ENCODE results near the gene GMDS. TPM values are rescaled to one million over a fixed set of nuclear protein-coding genes. Genes with fewer than 3 reads are reported as not detected.
A peak's percentile ranks its signal among the peaks of the same experiment; 100 is the strongest.

Gene GMDS
- total and polyA plus RNA-seq, 2 of the 13 experiments (the other 11 are each of a cell fraction or from before 2014, with no cell fraction given) = 64.4 to 112 TPM

GRCh38 chr6:1702580-1703051 is 542.8 kb downstream of the GMDS start (continued):
- no peak for TF ChIP-seq SP1 (IDR thresholded peaks at IDR 0.05)
- no peak for TF ChIP-seq SP1 (CRISPR knock-in tag; IDR thresholded peaks at IDR 0.05)
- no peak for TF ChIP-seq ZNF451 (CRISPR knock-in tag; IDR thresholded peaks at IDR 0.05)
- no peak for TF ChIP-seq ATF6 (CRISPR knock-in tag; conservative IDR thresholded peaks at IDR 0.05)
- no peak for TF ChIP-seq SETDB1 (CRISPR knock-in tag; IDR thresholded peaks at IDR 0.05; ENCODE audit: borderline replicate concordance)
- TF ChIP-seq ZNF121 (CRISPR knock-in tag; IDR thresholded peaks at IDR 0.05) = no peak
- TF ChIP-seq FOXA1 (IDR thresholded peaks at IDR 0.05) = no peak
- peak; percentile 84 for TF ChIP-seq FOXA1 (CRISPR knock-in tag; IDR thresholded peaks at IDR 0.05)
- TF ChIP-seq KMT2B (CRISPR knock-in tag; IDR thresholded peaks at IDR 0.05) = no peak
- no peak for TF ChIP-seq ZSCAN21 (CRISPR knock-in tag; IDR thresholded peaks at IDR 0.05; ENCODE audit: borderline replicate concordance)
- no peak for TF ChIP-seq ZMAT5 (CRISPR knock-in tag; IDR thresholded peaks at IDR 0.05; ENCODE audit: borderline replicate concordance, low read depth)
- TF ChIP-seq SOX13 (IDR thresholded peaks at IDR 0.05) = no peak
- peak in 1 of 2 experiments; percentile 16; a peak in 1 of 4 replicates for TF ChIP-seq SOX13 (CRISPR knock-in tag; conservative IDR thresholded peaks at IDR 0.05 in 1 of 2, IDR thresholded peaks at IDR 0.05 in 1 of 2)
- TF ChIP-seq ZNF362 (CRISPR knock-in tag; IDR thresholded peaks at IDR 0.05; ENCODE audit: borderline replicate concordance) = no peak
- TF ChIP-seq, protein P1, sequence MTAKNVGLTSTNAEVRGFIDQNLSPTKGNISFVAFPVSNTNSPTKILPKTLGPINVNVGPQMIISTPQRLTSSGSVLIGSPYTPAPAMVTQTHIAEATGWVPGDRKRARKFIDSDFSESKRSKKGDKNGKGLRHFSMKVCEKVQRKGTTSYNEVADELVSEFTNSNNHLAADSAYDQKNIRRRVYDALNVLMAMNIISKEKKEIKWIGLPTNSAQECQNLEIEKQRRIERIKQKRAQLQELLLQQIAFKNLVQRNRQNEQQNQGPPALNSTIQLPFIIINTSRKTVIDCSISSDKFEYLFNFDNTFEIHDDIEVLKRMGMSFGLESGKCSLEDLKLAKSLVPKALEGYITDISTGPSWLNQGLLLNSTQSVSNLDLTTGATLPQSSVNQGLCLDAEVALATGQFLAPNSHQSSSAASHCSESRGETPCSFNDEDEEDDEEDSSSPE (CRISPR knock-in tag; IDR thresholded peaks at IDR 0.05) = no peak
- no peak for TF ChIP-seq GPBP1L1 (CRISPR knock-in tag; IDR thresholded peaks at IDR 0.05)
- no peak for TF ChIP-seq ZFP36L2 (CRISPR knock-in tag; IDR thresholded peaks at IDR 0.05)
- TF ChIP-seq ZNF605 (CRISPR knock-in tag; IDR thresholded peaks at IDR 0.05) = no peak
- no peak for TF ChIP-seq POGK (CRISPR knock-in tag; conservative IDR thresholded peaks at IDR 0.05)
- TF ChIP-seq HMGA1 (CRISPR knock-in tag; conservative IDR thresholded peaks at IDR 0.05) = no peak
- TF ChIP-seq NFKB2 (CRISPR knock-in tag; IDR thresholded peaks at IDR 0.05; ENCODE audit: borderline replicate concordance) = no peak
- TF ChIP-seq PHB2 (IDR thresholded peaks at IDR 0.05; ENCODE audit: partially characterized antibody) = no peak
- TF ChIP-seq THAP8 (CRISPR knock-in tag; IDR thresholded peaks at IDR 0.05; ENCODE audit: borderline replicate concordance) = no peak
